NCI-H1048 (cell line): Measurements from ENCODE around the gene OR4B1.
"Not testable (repeated sequence)": the region's sequence is repeated elsewhere in the genome, so short reads cannot be mapped to it uniquely, and the experiment has no call there.

Source experiments
- DNase-seq: peaks from one replicate; lab custom pipeline; 2025; lab: John Stamatoyannopoulos, UW

OR4B1 gene, protein sequence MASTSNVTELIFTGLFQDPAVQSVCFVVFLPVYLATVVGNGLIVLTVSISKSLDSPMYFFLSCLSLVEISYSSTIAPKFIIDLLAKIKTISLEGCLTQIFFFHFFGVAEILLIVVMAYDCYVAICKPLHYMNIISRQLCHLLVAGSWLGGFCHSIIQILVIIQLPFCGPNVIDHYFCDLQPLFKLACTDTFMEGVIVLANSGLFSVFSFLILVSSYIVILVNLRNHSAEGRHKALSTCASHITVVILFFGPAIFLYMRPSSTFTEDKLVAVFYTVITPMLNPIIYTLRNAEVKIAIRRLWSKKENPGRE

GRCh38 chr11:48216510-48216909 is at the start of gene OR4B1:
Gene OR4B1, plus strand, starts transcription at chr11:48216810. Its CDS starts 0 bp downstream, at chr11:48216810.
- no peak for DNase-seq

GRCh38 chr11:48167380-48167779 is 49.2 kb upstream of the OR4B1 start:
- no peak for DNase-seq

GRCh38 chr11:48168815-48169214 is 47.8 kb upstream of the OR4B1 start:
- no peak for DNase-seq

- no peak for DNase-seq
Measured at GRCh38 chr11:48169259-48169658, 47.4 kb upstream of the OR4B1 start.

DNA sequence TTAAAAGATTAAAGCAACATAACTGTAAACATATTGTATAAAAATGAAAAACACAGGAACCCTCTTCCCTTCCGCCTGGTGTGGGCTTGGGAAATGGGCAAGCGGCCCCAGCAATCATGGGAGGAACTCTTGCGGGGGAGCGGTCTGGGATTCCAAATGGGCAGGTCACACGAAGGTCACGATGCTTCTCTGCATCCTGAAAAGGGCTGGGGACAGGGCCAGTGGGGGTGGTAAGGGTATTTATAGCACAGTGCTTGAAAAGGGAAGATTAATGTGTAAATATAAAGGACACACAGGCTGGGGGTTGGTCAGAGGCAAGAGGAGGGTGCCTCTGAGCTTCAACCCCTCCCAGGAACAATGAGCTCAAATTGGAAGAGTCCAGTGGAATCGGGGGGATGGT is 46.9 kb upstream of the OR4B1 start:
- DNase-seq, result no peak

- DNase-seq, result no peak
Measured at GRCh38 chr11:48170241-48171233, 46.1 kb upstream of the OR4B1 start.

GRCh38 chr11:48172818-48173609 is 43.6 kb upstream of the OR4B1 start:
- DNase-seq, result no peak

DNA sequence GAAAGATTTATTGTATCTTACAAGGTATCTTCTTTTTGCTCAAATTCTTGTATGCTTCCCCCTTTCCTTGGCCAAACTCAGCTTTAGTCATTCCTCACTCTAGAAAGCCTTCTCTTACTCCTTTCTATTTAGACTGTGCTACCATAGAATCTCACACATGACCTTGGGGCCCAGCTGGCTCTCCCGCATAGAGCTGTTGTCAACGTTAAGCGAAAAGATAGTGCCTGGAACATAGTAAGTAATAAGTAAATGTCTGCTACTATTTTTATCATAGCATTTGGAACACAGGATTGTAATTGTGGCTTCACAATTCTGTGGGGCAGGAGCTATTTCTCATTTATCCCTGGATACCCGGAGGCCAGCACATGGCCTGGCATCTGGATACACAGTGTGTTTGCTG is 38.9 kb upstream of the OR4B1 start:
- DNase-seq, result no peak

GRCh38 chr11:48180627-48181026 is 36.0 kb upstream of the OR4B1 start:
- DNase-seq, result no peak

GRCh38 chr11:48182860-48183526 is 33.6 kb upstream of the OR4B1 start:
- no peak for DNase-seq

- DNase-seq, result no peak
Measured at GRCh38 chr11:48184452-48184851, 32.2 kb upstream of the OR4B1 start.

DNA sequence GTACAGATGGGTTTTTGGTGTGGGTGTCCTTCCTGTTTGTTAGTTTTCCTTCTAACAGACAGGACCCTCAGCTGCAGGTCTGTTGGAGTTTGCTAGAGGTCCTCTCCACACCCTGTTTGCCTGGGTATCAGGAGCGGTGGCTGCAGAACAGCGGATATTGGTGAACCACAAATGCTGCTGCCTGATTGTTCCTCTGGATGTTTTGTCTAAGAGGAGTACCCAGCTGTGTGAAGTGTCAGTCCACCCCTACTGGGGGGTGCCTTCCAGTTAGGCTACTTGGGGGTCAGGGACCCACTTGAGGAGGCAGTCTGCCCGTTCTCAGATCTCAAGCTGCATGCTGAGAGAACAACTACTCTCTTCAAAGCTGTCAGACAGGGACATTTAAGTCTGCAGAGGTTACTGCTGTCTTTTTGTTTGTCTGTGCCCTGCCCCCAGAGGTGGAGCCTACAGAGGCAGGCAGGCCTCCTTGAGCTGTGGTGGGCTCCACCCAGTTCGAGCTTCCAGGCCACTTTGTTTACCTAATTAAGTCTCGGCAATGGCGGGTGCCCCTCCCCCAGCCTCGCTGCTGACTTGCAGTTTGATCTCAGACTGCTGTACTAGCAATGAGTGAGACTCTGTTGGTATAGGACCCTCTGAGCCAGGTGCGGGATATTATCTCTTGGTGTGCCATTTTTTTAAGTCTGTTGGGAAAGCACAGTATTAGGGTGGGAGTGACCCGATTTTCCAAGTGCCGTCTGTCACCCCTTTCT is 25.5 kb upstream of the OR4B1 start:
- not testable (repeated sequence) for DNase-seq

DNA sequence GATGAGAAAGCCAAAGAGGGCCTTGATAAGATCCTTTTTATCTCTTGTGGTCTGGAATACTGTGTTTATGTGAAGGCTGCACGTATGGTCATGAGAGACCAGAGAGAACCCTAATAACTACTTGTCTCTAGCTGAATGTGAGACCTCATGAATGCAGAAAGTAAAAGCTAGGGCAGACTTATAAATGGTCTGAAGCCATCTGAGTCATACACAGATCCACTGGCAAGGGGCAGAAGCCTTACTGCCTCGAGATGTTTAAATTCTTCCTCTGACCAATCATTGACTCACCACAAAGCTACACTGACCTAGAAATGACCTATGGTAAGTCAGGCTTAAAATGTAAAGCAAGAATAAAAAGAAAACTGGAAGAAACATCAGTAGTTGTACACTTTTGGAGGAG is 22.7 kb upstream of the OR4B1 start:
- DNase-seq, result no peak

GRCh38 chr11:48207881-48208280 is 8.7 kb upstream of the OR4B1 start:
- DNase-seq, result no peak

- no peak for DNase-seq
Measured at GRCh38 chr11:48210052-48210451, 6.6 kb upstream of the OR4B1 start.

DNA sequence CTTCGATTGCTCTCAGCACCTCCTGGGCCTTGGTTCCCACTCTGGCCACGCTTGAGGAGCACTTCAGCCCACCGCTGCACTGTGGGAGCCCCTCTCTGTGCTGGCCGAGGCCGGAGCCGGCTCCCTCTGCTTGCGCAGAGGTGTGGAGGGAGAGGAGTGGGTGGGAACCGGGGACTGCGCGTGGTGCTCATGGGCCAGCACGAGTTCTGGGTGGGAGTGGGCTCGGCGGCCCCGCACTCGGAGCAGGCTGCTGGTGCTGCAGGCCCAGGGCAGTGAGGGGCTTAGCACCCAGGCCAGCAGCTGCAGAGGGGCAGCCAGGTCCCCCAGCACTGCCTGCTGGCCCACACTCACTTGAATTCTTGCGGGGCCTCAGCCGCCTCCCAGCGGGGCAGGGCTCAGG is 12.2 kb downstream of the OR4B1 start:
- DNase-seq, result no peak

- DNase-seq, result not testable (repeated sequence)
Measured at GRCh38 chr11:48230057-48230456, 13.4 kb downstream of the OR4B1 start.

- DNase-seq, result no peak
Measured at GRCh38 chr11:48237727-48238126, 21.1 kb downstream of the OR4B1 start.

GRCh38 chr11:48242501-48242900 is 25.9 kb downstream of the OR4B1 start:
- no peak for DNase-seq

GRCh38 chr11:48244804-48245203 is 28.2 kb downstream of the OR4B1 start, which contains the start of gene OR4X2:
Gene OR4X2, plus strand, starts transcription at chr11:48245104. Its CDS starts 0 bp downstream, at chr11:48245104.
- DNase-seq, result no peak

- no peak for DNase-seq
Measured at GRCh38 chr11:48248902-48249301, 32.3 kb downstream of the OR4B1 start.
